Measurements from ENCODE around the gene QTRT2. TPM values are rescaled to one million over a fixed set of nuclear protein-coding genes. Genes with fewer than 3 reads are reported as not detected.

The QTRT2 gene
- total RNA-seq, 2 experiments from 2014 or later, result 43.1 to 57.2 TPM

GRCh38 chr3:114122027-114122709 is 65.6 kb downstream of the QTRT2 start:
- no peak for DNase-seq (ENCODE audit: low spot score)
- BruUV-seq (replicated peaks), result no TSS peak
- H3K9me2 ChIP-seq (ENCODE audit: insufficient read depth, low read length), result no peaks in the 10 kb centered on the region
- H3K36me3 ChIP-seq (ENCODE audit: insufficient read depth, low read length), result no peaks in the 10 kb centered on the region
- H2AFZ ChIP-seq (ENCODE audit: low read length), result no peak overlapping the region
- ChIA-PET POLR2A (no interaction called here), CTCF (ENCODE audit: unreplicated experiment) (no interaction called here)
- no peak overlapping the region for H3K27ac ChIP-seq (ENCODE audit: low read depth, low read length, poor library complexity, severe bottlenecking)
- H3K4me2 ChIP-seq (ENCODE audit: low read length), result no peak overlapping the region
- intact Hi-C loops (cut with micrococcal nuclease; ENCODE audit: unreplicated experiment), result no loop called here
- no peaks in the 10 kb centered on the region for H3K4me1 ChIP-seq (ENCODE audit: insufficient read depth, low read length, poor library complexity, severe bottlenecking)
- no peaks in the 10 kb centered on the region for H3K9me3 ChIP-seq (ENCODE audit: low read length)
- H3K4me3 ChIP-seq (ENCODE audit: low read depth, low read length, poor library complexity, severe bottlenecking), result no peak overlapping the region
- H3K79me2 ChIP-seq (ENCODE audit: insufficient read depth, low read depth, low read length), result no peaks in the 10 kb centered on the region
- TF ChIP-seq, protein P1, sequence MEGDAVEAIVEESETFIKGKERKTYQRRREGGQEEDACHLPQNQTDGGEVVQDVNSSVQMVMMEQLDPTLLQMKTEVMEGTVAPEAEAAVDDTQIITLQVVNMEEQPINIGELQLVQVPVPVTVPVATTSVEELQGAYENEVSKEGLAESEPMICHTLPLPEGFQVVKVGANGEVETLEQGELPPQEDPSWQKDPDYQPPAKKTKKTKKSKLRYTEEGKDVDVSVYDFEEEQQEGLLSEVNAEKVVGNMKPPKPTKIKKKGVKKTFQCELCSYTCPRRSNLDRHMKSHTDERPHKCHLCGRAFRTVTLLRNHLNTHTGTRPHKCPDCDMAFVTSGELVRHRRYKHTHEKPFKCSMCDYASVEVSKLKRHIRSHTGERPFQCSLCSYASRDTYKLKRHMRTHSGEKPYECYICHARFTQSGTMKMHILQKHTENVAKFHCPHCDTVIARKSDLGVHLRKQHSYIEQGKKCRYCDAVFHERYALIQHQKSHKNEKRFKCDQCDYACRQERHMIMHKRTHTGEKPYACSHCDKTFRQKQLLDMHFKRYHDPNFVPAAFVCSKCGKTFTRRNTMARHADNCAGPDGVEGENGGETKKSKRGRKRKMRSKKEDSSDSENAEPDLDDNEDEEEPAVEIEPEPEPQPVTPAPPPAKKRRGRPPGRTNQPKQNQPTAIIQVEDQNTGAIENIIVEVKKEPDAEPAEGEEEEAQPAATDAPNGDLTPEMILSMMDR (conservative IDR thresholded peaks at IDR 0.05; ENCODE audit: low read length), result no peak
- no peak for TF ChIP-seq EZH2phosphoT487 (IDR thresholded peaks at IDR 0.05; ENCODE audit: borderline replicate concordance, low read depth, low read length)
- no peaks in the 10 kb centered on the region for H4K20me1 ChIP-seq (ENCODE audit: insufficient read depth, low read length)

DNA sequence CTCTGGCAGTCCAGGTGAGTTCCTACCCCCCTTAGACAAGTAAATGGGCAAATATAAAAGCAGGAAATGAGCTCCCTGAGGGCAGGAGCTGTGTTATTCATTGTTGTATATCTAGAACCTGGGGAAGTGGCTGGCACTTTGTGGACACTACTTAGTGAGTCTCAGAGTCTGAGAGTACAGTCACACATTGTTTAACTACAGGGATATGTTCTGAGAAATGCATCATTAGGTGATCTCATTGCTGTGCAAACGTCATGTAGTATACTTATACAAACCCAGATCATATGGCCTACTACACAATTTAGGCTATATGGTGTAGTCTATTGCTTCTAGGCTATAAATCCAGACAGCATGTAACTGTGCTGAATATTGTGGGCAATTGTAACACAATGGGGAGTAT is 69.9 kb downstream of the QTRT2 start:
- Histone ChIP-seq H3K27ac (ENCODE audit: low read depth, low read length, poor library complexity, severe bottlenecking) (no peak overlapping the region), H3K9me3 (ENCODE audit: low read length) (no peaks in the 10 kb centered on the region), H3K4me2 (ENCODE audit: low read length) (no peak overlapping the region), H3K9me2 (ENCODE audit: insufficient read depth, low read length) (no peaks in the 10 kb centered on the region), H2AFZ (ENCODE audit: low read length) (no peak overlapping the region), H3K36me3 (ENCODE audit: insufficient read depth, low read length) (no peaks in the 10 kb centered on the region), H3K79me2 (ENCODE audit: insufficient read depth, low read depth, low read length) (no peaks in the 10 kb centered on the region), H4K20me1 (ENCODE audit: insufficient read depth, low read length) (no peaks in the 10 kb centered on the region), H3K4me1 (ENCODE audit: insufficient read depth, low read length, poor library complexity, severe bottlenecking) (no peaks in the 10 kb centered on the region), H3K4me3 (ENCODE audit: low read depth, low read length, poor library complexity, severe bottlenecking) (no peak overlapping the region)
- CTCF ChIA-PET (ENCODE audit: unreplicated experiment), result no interaction called here
- POLR2A ChIA-PET, result interaction anchor here (1.6 kb wide), 1 partner anchor 18 kb away, joined by 5 read pairs; no protein-coding TSS in a partner anchor
- BruUV-seq (replicated peaks), result no TSS peak
- intact Hi-C loops (cut with micrococcal nuclease; ENCODE audit: unreplicated experiment), result no loop called here
- TF ChIP-seq EZH2phosphoT487 (IDR thresholded peaks at IDR 0.05; ENCODE audit: borderline replicate concordance, low read depth, low read length), result no peak
- TF ChIP-seq, protein P1 (conservative IDR thresholded peaks at IDR 0.05; ENCODE audit: low read length), result no peak
- DNase-seq (ENCODE audit: low spot score), result no peak

- Histone ChIP-seq H3K79me2 (ENCODE audit: insufficient read depth, low read depth, low read length) (no peaks in the 10 kb centered on the region), H4K20me1 (ENCODE audit: insufficient read depth, low read length) (no peaks in the 10 kb centered on the region), H3K4me1 (ENCODE audit: insufficient read depth, low read length, poor library complexity, severe bottlenecking) (no peaks in the 10 kb centered on the region), H3K27ac (ENCODE audit: low read depth, low read length, poor library complexity, severe bottlenecking) (no peak overlapping the region), H2AFZ (ENCODE audit: low read length) (no peak overlapping the region), H3K4me3 (ENCODE audit: low read depth, low read length, poor library complexity, severe bottlenecking) (no peak overlapping the region), H3K4me2 (ENCODE audit: low read length) (no peak overlapping the region), H3K36me3 (ENCODE audit: insufficient read depth, low read length) (no peaks in the 10 kb centered on the region), H3K9me2 (ENCODE audit: insufficient read depth, low read length) (no peaks in the 10 kb centered on the region), H3K9me3 (ENCODE audit: low read length) (no peaks in the 10 kb centered on the region)
- POLR2A ChIA-PET, result interaction anchor here (0.6 to 1.6 kb wide), 6 partner anchors 11 to 741 kb away, joined by 3 to 5 read pairs (median 3); no protein-coding TSS in a partner anchor
- TF ChIP-seq, protein P1 (conservative IDR thresholded peaks at IDR 0.05; ENCODE audit: low read length), result no peak
- TF ChIP-seq EZH2phosphoT487 (IDR thresholded peaks at IDR 0.05; ENCODE audit: borderline replicate concordance, low read depth, low read length), result no peak
- BruUV-seq (replicated peaks), result no TSS peak
- CTCF ChIA-PET (ENCODE audit: unreplicated experiment), result no interaction called here
- DNase-seq (ENCODE audit: low spot score), result no peak
- intact Hi-C loops (cut with micrococcal nuclease; ENCODE audit: unreplicated experiment), result no loop called here
Measured at GRCh38 chr3:114127517-114127916, 71.0 kb downstream of the QTRT2 start.

Measured in OCI-LY7 (cell line).